GM12891 (cell line): ENCODE results near the gene PXDN.

Experiments used
- POLR2A ChIP-seq: IDR thresholded peaks from 2 replicates; pipeline ENCODE4 v1.6.1; 2011; ENCODE audit warnings: low read depth, low read length, control low read depth
- POLR2AphosphoS5 ChIP-seq: IDR thresholded peaks from 2 replicates; pipeline ENCODE4 v1.6.1; 2011; ENCODE audit warnings: low read depth, low read length, control low read depth
- POU2F2 ChIP-seq: IDR thresholded peaks from 2 replicates; pipeline ENCODE4 v1.6.1; 2011; ENCODE audit warnings: low read depth, mild to moderate bottlenecking, control low read depth, low read length, moderate library complexity
- SPI1 ChIP-seq: IDR thresholded peaks from 2 replicates; pipeline ENCODE4 v1.6.1; 2011; ENCODE audit warnings: low read depth, low read length, control low read depth
- TAF1 ChIP-seq: IDR thresholded peaks from 2 replicates; pipeline ENCODE4 v1.6.1; 2011; ENCODE audit warnings: low read depth, low read length, control low read depth

DNA sequence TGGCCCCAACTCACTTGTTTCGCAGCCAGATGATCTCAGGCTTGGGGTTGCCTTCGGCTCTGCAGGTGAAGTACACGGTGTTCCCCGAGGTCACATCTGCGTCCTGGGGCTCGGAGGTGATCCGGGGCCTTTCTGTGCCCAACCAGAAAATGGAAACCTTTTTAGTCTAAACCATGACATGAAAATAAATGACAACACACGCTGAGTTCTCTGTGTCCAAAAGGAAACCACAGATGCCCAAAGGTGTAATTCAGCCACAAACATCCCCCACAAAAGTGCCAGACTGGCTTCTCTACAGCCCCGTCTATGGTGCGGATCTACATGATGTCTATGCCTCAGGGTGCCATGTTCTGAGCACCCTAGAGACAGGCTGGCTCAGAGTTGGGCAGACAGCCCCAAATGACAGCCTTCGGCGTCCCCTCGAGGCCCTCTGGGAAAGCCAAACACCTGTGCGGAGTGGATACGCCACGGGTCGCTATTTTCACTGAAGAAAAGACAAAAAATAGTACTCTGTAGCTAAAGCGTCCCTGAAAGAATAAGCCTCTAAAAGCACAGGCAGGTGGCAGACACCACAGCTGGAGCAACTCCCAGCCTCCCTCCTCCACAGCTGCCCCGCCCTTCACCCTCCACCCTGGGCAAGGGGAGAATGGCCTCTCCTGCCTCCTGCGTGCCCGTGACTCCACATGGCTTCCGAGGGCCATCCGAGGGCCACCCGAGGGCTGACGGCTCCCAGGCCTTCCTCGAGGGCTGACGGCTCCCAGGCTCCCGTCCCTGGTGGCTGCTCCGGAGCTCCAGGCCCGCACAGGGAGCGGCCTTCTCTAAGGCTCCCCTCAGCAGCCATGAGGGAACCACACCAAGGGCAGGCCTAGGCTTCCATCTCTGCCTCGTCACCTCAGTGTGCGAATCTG lies 67.1 kb downstream of the PXDN start:
- no peak for TF ChIP-seq POLR2AphosphoS5
- no peak for TF ChIP-seq POLR2A
- no peak for TF ChIP-seq TAF1
- no peak for TF ChIP-seq SPI1
- no peak for TF ChIP-seq POU2F2
